Ecto neural progenitor cell (in vitro differentiated cells): ENCODE results near the gene HTR5A.
"Not testable (repeated sequence)": the region's sequence is repeated elsewhere in the genome, so short reads cannot be mapped to it uniquely, and the experiment has no call there.

Source experiments
- DNase-seq: peaks from one replicate; pipeline ENCODE4 v3.0.0-alpha.2; 2018; ENCODE audit warnings: low spot score

Gene HTR5A

GRCh38 chr7:155069992-155070751 is at the start of gene HTR5A:
Gene HTR5A, plus strand, starts transcription at chr7:155070324. Its CDS starts 576 bp downstream, at chr7:155070900.
- peak; percentile 97 for DNase-seq

GRCh38 chr7:155020996-155021395 is 49.1 kb upstream of the HTR5A start:
- DNase-seq, result no peak

GRCh38 chr7:155021699-155022145 is 48.4 kb upstream of the HTR5A start:
- DNase-seq, result no peak

GRCh38 chr7:155027879-155028278 is 42.2 kb upstream of the HTR5A start:
- DNase-seq, result no peak

- DNase-seq, result no peak
These were observed 37.1 kb upstream of the HTR5A start for GRCh38 chr7:155032978-155033377.

- DNase-seq, result not testable (repeated sequence)
These were observed 35.6 kb upstream of the HTR5A start for GRCh38 chr7:155034495-155034894.

- DNase-seq, result no peak
These were observed 31.8 kb upstream of the HTR5A start for GRCh38 chr7:155038335-155038734.

GRCh38 chr7:155043756-155044155 is 26.4 kb upstream of the HTR5A start:
- DNase-seq, result no peak

GRCh38 chr7:155048006-155048405 is 22.1 kb upstream of the HTR5A start:
- no peak for DNase-seq

GRCh38 chr7:155051355-155051754 is 18.8 kb upstream of the HTR5A start:
- no peak for DNase-seq

- DNase-seq, result no peak
These were observed 17.1 kb upstream of the HTR5A start for GRCh38 chr7:155053002-155053401.

GRCh38 chr7:155054761-155055160 is 15.4 kb upstream of the HTR5A start:
- DNase-seq, result no peak

- DNase-seq, result no peak
These were observed 13.0 kb upstream of the HTR5A start for GRCh38 chr7:155057076-155057475.

GRCh38 chr7:155058896-155059295 is 11.2 kb upstream of the HTR5A start:
- DNase-seq, result no peak

- no peak for DNase-seq
These were observed 10.4 kb upstream of the HTR5A start for GRCh38 chr7:155059703-155060102.

GRCh38 chr7:155062411-155062810 is 7.7 kb upstream of the HTR5A start:
- no peak for DNase-seq

- no peak for DNase-seq
These were observed 5.9 kb upstream of the HTR5A start for GRCh38 chr7:155064186-155064585.

- no peak for DNase-seq
These were observed 3.6 kb upstream of the HTR5A start for GRCh38 chr7:155066417-155066950.

- DNase-seq, result no peak
These were observed 1.1 kb downstream of the HTR5A start for GRCh38 chr7:155071121-155071651.

GRCh38 chr7:155071916-155072571 is 1.9 kb downstream of the HTR5A start:
- no peak for DNase-seq

- DNase-seq, result no peak
These were observed 3.8 kb downstream of the HTR5A start for GRCh38 chr7:155073922-155074321.

GRCh38 chr7:155084021-155084420 is 13.9 kb downstream of the HTR5A start:
- no peak for DNase-seq

- DNase-seq, result no peak
These were observed 14.8 kb downstream of the HTR5A start for GRCh38 chr7:155084969-155085368.
